Right cardiac atrium (tissue), 5 donors: Measurements from ENCODE around the gene SPRED3. TPM values are rescaled to one million over a fixed set of nuclear protein-coding genes. Genes with fewer than 3 reads are reported as not detected.
"Not testable (repeated sequence)": the region's sequence is repeated elsewhere in the genome, so short reads cannot be mapped to it uniquely, and the experiment has no call there.

Experiments used
- ATAC-seq, 2 donors: fragments of 200-7000 bp; cut with Tn5 transposase; one replicate each; pipeline versions ENCODE4 v1.8.0 to v1.9.1; 2020; ENCODE audit warnings: moderate library complexity in 2 of 2, mild to moderate bottlenecking in 1 of 2
- DNase-seq, 3 donors: peaks; one replicate each; pipeline ENCODE4 v3.0.0-alpha.2; 2020
- H3K27ac ChIP-seq: one replicate; pipeline ENCODE4 v1.5.1; 2013; ENCODE audit warnings: mild to moderate bottlenecking, low read length, control low read depth, moderate library complexity
- H3K27me3 ChIP-seq: one replicate; pipeline ENCODE4 v1.6.1; 2013; ENCODE audit not compliant: control insufficient read depth, insufficient read depth
- H3K4me1 ChIP-seq: one replicate; pipeline ENCODE4 v1.6.1; 2013; ENCODE audit warnings: low read length; ENCODE audit not compliant: control insufficient read depth, insufficient read depth
- H3K4me3 ChIP-seq: one replicate; pipeline ENCODE4 v1.5.1; 2013; ENCODE audit warnings: low read length, control low read depth
- H3K9me3 ChIP-seq: one replicate; pipeline ENCODE4 v1.6.1; 2013; ENCODE audit warnings: low read length; ENCODE audit not compliant: control insufficient read depth
- WGBS: extraction: QIAGEN DNeasy Blood & Tissue Kit; methylation state at CpG from one replicate; pipeline ENCODE4 v1.1.7; 2013; 5-methylcytosine and 5-hydroxymethylcytosine counted together
- intact Hi-C, 4 donors: fragments of 100-400 bp; cut with DNase I; formaldehyde crosslinking; loops; one replicate each; pipeline versions ENCODE4 v1.11.0 to v1.14.0; 2022 to 2023
- polyA plus RNA-seq: library from polyadenylated mRNA; stranded (reverse); fragments of 200-250 nt; gene quantifications from one replicate; pipeline ENCODE4 v1.2.3, GENCODE V29; 2013
- total RNA-seq, 4 donors: library from RNA; stranded (reverse); fragmentation: NEBNext Ultra II Directional; extraction: Animal tissue kit (Norgen Biotek cat#: 25700); gene quantifications; one replicate each; pipeline ENCODE4 v1.2.1, GENCODE V29; 2021
- donor health status: healthy with polysubstance abuse.
- donor health status: DM: no; HTN: yes; CAD: no.
- donor health status: DM: no; HTN: no; CAD: no.
- donor health status: DM: no; HTN: yes; CAD: no; lungs with severe emphysema.
- donor health status: DM: yes; HTN: yes; CAD: no.

SPRED3 gene
- total and polyA plus RNA-seq, 5 donors: 0.26 to 2.3 (median 0.41) TPM

GRCh38 chr19:38424272-38424671, 35.8 kb downstream of the SPRED3 start:
- intact Hi-C loops: no loop called here
- DNase-seq (no peak), ATAC-seq (no peak)
- H3K4me1 ChIP-seq: no peaks in the 10 kb centered on the region
- no peaks in the 10 kb centered on the region for H3K9me3 ChIP-seq
- H3K4me3 ChIP-seq: no peak overlapping the region
- 86% methylated on average over 5 of the region's 5 CpGs for WGBS
- H3K27me3 ChIP-seq: no peaks in the 10 kb centered on the region
- H3K27ac ChIP-seq: no peak overlapping the region

GRCh38 chr19:38425222-38425809, 36.8 kb downstream of the SPRED3 start:
- ATAC-seq (peak; percentile 20 to 26), DNase-seq (no peak)
- Histone ChIP-seq H3K4me1 (no peaks in the 10 kb centered on the region), H3K27me3 (no peaks in the 10 kb centered on the region), H3K27ac (no peak overlapping the region), H3K4me3 (peak overlapping the region; percentile 29), H3K9me3 (no peaks in the 10 kb centered on the region)
- intact Hi-C loops: no loop called here
- 68% methylated on average over 7 of the region's 7 CpGs for WGBS

- Histone ChIP-seq H3K4me3 (peak within 1 kb of the TSS; percentile 29), H3K4me1 (no peaks in the 10 kb centered on the region), H3K9me3 (no peaks in the 10 kb centered on the region), H3K27ac (no peak within 1 kb of the TSS), H3K27me3 (no peaks in the 10 kb centered on the region)
- WGBS: 13% methylated on average over 20 of the region's 20 CpGs
- intact Hi-C loops: no loop called here
- ATAC-seq (peak; percentile 41 to 51), DNase-seq (peak; percentile 43 to 78 (median 75))
Measured at GRCh38 chr19:38425810-38426466, 37.4 kb downstream of the SPRED3 start, which contains the start of gene RASGRP4. Gene RASGRP4 (minus strand): TSS chr19:38426219. CDS start chr19:38426091, 128 bp downstream.

- intact Hi-C loops, H3K27me3 ChIP-seq, H3K9me3 ChIP-seq, ATAC-seq, H3K4me1 ChIP-seq, DNase-seq, H3K4me3 ChIP-seq, H3K27ac ChIP-seq: not testable (repeated sequence)
- WGBS: 74% methylated on average over 16 of the region's 17 CpGs
Measured at GRCh38 chr19:38427035-38427677, 38.7 kb downstream of the SPRED3 start.

GRCh38 chr19:38429055-38429810, 40.7 kb downstream of the SPRED3 start:
- H3K4me1 ChIP-seq: no peaks in the 10 kb centered on the region
- H3K27ac ChIP-seq: no peak overlapping the region
- H3K9me3 ChIP-seq: no peaks in the 10 kb centered on the region
- WGBS: 63% methylated on average over 14 of the region's 14 CpGs
- no peaks in the 10 kb centered on the region for H3K27me3 ChIP-seq
- H3K4me3 ChIP-seq: no peak overlapping the region
- no peak for ATAC-seq
- intact Hi-C loops: no loop called here
- DNase-seq: no peak

- H3K27ac ChIP-seq: no peak overlapping the region
- H3K27me3 ChIP-seq: no peaks in the 10 kb centered on the region
- H3K4me3 ChIP-seq: no peak overlapping the region
- intact Hi-C loops: no loop called here
- DNase-seq (no peak), ATAC-seq (no peak)
- WGBS: 80% methylated on average over 2 of the region's 2 CpGs
- no peaks in the 10 kb centered on the region for H3K9me3 ChIP-seq
- no peaks in the 10 kb centered on the region for H3K4me1 ChIP-seq
Measured at GRCh38 chr19:38429811-38430156, 41.3 kb downstream of the SPRED3 start.

- Histone ChIP-seq H3K4me1 (no peaks in the 10 kb centered on the region), H3K9me3 (no peaks in the 10 kb centered on the region), H3K27ac (no peak overlapping the region), H3K4me3 (no peak overlapping the region), H3K27me3 (no peaks in the 10 kb centered on the region)
- no peak for DNase-seq
- no peak for ATAC-seq
- intact Hi-C loops: no loop called here
- WGBS: 87% methylated on average over 7 of the region's 7 CpGs
Measured at GRCh38 chr19:38430931-38431330, 42.4 kb downstream of the SPRED3 start.

GRCh38 chr19:38433268-38433733, 44.8 kb downstream of the SPRED3 start, which contains the start of gene RYR1:
Gene RYR1 (plus strand): TSS chr19:38433691. CDS start chr19:38433830, 139 bp downstream.
- WGBS: 14% methylated on average over 20 of the region's 20 CpGs
- no peaks in the 10 kb centered on the region for H3K9me3 ChIP-seq
- DNase-seq (peak; percentile 69 to 82 (median 81)), ATAC-seq (peak; percentile 82 to 90)
- H3K27me3 ChIP-seq: no peaks in the 10 kb centered on the region
- H3K4me3 ChIP-seq: no peak within 1 kb of the TSS
- no peak within 1 kb of the TSS for H3K27ac ChIP-seq
- H3K4me1 ChIP-seq: no peaks in the 10 kb centered on the region
- intact Hi-C loops: no loop called here

- Histone ChIP-seq H3K4me3 (no peak overlapping the region), H3K27me3 (no peaks in the 10 kb centered on the region), H3K9me3 (no peaks in the 10 kb centered on the region), H3K27ac (no peak overlapping the region), H3K4me1 (no peaks in the 10 kb centered on the region)
- intact Hi-C loops: no loop called here
- ATAC-seq: peak; percentile 21 to 33
- DNase-seq: peak in 2 of 3 donors; percentile 57 to 73
- WGBS: 10% methylated on average over 13 of the region's 13 CpGs
Measured at GRCh38 chr19:38434549-38435051, 46.1 kb downstream of the SPRED3 start.

- H3K4me3 ChIP-seq: no peak overlapping the region
- H3K27ac ChIP-seq: no peak overlapping the region
- ATAC-seq (no peak), DNase-seq (no peak)
- H3K4me1 ChIP-seq: no peaks in the 10 kb centered on the region
- H3K27me3 ChIP-seq: no peaks in the 10 kb centered on the region
- no peaks in the 10 kb centered on the region for H3K9me3 ChIP-seq
- intact Hi-C loops: no loop called here
- 91% methylated on average over 6 of the region's 6 CpGs for WGBS
Measured at GRCh38 chr19:38437295-38437694, 48.8 kb downstream of the SPRED3 start.
